Cardiac septum (tissue), 1 donor: ENCODE measurements around the gene MYCN. TPM values are rescaled to one million over a fixed set of nuclear protein-coding genes. Genes with fewer than 3 reads are reported as not detected.

Experiments
- DNase-seq: peaks from one replicate; pipeline ENCODE4 v3.0.0-alpha.2; 2020; ENCODE audit warnings: low spot score
- intact Hi-C: fragments of 100-400 bp; cut with DNase I; formaldehyde crosslinking; loops from one replicate; pipeline ENCODE4 v1.14.0; 2022
- total RNA-seq: library from RNA; stranded (reverse); fragmentation: NEBNext Ultra II Directional; extraction: Animal tissue kit (Norgen Biotek cat#: 25700); gene quantifications from one replicate; pipeline ENCODE4 v1.2.1, GENCODE V29; 2021
- donor health status: DM: no; HTN: no; CAD: no.

The MYCN gene
- total RNA-seq, 1 donor from 2014 or later: 0.43 TPM

GRCh38 chr2:15968280-15969178 is 28.2 kb downstream of the MYCN start:
- intact Hi-C loops: no loop called here
- DNase-seq: peak; percentile 39

DNA sequence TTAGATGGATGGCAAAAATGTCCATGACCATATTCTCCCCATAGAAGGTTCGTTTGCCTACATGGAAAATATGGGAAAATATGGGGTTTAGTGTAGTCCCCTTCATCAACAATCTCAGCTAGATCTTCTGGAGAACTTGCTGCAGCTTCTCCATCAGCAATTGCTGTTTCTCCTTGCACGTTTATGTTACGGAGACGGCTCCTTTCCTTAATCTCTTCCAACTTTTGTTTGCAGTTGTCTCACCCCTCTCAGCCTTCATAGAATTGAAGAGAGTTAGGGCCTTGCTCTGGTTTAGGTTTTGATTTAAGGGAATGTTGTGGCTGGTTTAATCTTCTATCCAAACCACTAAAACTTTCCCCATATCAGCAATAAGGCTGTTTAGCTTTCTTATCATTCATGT is 28.9 kb downstream of the MYCN start:
- DNase-seq: no peak
- intact Hi-C loops: no loop called here

DNA sequence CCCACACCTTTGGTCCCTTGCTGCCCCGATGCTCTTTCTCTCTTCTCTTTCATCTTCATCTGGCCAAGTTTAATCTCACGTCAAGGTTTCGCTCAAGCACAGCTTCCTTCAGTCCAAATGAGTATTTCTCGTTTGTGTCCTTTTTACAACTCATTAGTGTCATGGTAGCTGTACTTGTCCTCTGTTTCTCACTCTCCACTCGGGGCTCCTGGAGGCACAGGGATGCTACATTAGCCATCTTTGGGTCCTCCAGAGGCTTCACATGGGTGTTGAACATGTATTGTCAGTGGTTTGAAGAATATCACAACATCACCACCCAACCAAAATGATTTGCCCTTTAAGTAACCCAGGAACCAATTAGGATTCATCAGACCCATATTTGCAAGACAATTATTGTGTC is 30.4 kb downstream of the MYCN start:
- peak; percentile 47 for DNase-seq
- intact Hi-C loops: no loop called here

DNA sequence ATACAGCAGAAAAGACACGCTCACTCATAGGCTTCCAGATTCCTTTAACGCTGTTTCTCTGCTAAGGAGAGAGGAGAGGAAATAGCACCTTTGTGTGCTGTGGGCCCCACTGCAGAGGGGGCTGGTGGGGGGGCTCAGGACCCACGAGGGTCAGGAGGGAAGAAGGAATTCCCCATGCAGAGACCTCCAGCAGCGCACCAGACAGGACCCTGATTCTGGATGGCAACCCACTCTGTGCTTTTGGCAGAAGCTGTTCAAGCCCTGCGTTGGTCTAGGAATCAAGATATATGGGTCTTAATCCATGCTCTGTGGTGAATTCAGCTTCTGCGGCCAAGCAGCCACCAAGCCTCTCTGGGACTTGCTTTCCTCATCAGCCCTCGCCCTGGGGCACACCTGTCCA is 31.0 kb downstream of the MYCN start:
- intact Hi-C loops: no loop called here
- DNase-seq: peak; percentile 61

DNA sequence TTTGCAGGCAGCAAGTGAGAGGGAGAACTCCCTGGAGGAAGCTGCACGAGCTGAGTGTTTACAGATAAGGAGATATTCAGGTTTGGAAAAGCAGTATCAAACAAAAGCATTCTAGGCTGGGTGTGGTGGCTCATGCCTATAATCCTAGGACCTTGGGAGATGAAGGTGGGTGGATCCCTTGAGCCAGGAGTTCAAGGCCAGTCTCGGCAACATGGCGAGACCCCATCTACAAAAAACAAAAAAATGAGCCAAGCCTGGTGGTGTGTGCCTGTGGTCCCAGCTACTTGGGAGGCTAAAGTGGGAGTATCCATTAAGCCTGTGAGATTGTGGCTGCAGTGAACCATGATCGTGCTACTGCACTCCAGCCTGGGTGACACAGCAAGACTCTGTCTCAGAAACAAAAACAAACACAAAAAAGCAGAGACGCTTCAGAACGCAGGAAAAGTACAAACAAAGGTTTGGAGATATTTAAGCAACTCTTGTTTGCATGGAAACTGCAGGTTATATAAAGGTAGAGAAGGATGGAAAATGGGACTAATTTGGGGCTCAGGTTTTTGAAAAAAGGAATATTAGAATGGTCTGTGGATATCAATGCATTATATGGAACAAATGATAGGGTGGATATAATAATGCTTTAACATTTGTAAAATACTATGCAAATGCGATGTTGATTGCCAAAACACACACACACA is 31.6 kb downstream of the MYCN start:
- DNase-seq: no peak

GRCh38 chr2:15973481-15974401 is 33.4 kb downstream of the MYCN start:
- intact Hi-C loops: no loop called here

More for the DNA sequence above, 31.6 kb downstream of the MYCN start:
- intact Hi-C loops: no loop called here

DNA sequence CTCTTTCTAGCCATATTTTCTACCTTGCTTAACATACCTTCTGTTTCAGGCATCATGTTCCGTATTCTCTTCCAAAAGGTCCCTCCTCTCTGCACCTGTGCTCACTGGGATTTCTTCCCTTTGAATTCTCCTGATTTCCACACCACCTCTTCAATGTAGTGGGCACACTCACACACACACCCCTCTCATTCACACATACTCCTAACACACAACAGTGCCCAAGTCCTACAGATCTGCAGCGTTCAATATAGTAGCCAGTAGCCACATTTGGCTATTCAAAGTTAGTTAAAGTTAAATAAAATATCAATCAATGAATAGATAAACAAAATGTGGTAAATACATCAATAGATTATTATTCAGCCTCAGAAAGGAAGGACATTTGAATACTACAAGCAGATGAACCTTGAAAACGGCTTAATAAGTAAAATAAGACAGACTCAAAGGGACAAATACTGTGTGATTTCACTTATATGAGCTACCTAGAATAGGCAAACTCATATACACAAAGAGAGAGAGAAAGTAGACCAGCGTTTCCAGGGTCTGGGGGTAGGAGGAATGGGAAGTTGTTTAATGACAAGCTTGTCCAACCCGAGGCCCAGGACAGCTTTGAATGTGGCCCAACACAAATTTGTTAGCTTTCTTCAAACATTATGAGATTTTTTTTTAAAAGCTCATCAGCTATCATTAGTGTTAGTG is 34.4 kb downstream of the MYCN start:
- DNase-seq: no peak
- intact Hi-C loops: no loop called here

More at GRCh38 chr2:15973481-15974401, 33.4 kb downstream of the MYCN start:
- no peak for DNase-seq

- DNase-seq: no peak
- intact Hi-C loops: no loop called here
Observed at GRCh38 chr2:15975261-15975600, 34.9 kb downstream of the MYCN start.

- intact Hi-C loops: no loop called here
- peak; percentile 20 for DNase-seq
Observed at GRCh38 chr2:15975676-15976075, 35.3 kb downstream of the MYCN start.

GRCh38 chr2:15976354-15976753 is 36.0 kb downstream of the MYCN start:
- no peak for DNase-seq
- intact Hi-C loops: no loop called here

GRCh38 chr2:15979051-15979758 is 38.9 kb downstream of the MYCN start:
- DNase-seq: no peak
- intact Hi-C loops: no loop called here

- no peak for DNase-seq
- intact Hi-C loops: no loop called here
Observed at GRCh38 chr2:15979759-15980604, 39.6 kb downstream of the MYCN start.

- intact Hi-C loops: no loop called here
- no peak for DNase-seq
Observed at GRCh38 chr2:15980605-15981098, 40.3 kb downstream of the MYCN start.

DNA sequence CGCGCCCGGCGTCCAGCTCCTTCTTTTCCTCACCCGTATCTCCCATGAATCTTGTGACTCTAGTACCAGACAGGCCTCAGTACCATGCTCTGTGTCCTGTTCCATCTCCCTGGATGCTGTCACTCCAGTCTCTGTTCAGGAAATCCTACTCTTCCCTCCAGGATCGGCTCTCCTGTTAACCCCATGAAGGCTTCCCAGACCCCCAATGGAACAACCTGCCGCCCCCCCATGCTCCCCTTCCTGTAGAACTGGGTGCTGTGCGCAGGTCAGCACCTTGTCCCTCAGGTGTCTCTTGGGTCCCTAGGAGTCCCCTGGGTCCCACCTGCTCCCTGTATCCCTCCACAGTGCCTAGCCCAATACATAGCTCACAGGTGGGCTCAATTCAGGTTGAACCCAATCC is 41.3 kb downstream of the MYCN start:
- intact Hi-C loops: no loop called here
- peak; percentile 56 for DNase-seq

GRCh38 chr2:15982285-15983044 is 42.1 kb downstream of the MYCN start:
- DNase-seq: peak; percentile 55
- intact Hi-C loops: no loop called here

- peak; percentile 70 for DNase-seq
- intact Hi-C loops: no loop called here
Observed at GRCh38 chr2:15983496-15983895, 43.1 kb downstream of the MYCN start.
